Measurements from ENCODE around the gene KIRREL3.

GRCh38 chr11:126413426-126413825 is 587.1 kb downstream of the KIRREL3 start:
- no peak for TF ChIP-seq POLR2A (IDR thresholded peaks at IDR 0.05; ENCODE audit: low read depth, low read length)
- TF ChIP-seq CTCF (conservative IDR thresholded peaks at IDR 0.05; ENCODE audit: low read depth, low read length): no peak
- TF ChIP-seq RCOR1 (IDR thresholded peaks at IDR 0.05; ENCODE audit: insufficient replicate concordance, low read length): no peak
- TF ChIP-seq RFX5 (IDR thresholded peaks at IDR 0.05; ENCODE audit: low read depth, low read length): no peak
- no peak for TF ChIP-seq CEBPB (IDR thresholded peaks at IDR 0.05; ENCODE audit: low read depth, low read length)
- no peak for TF ChIP-seq MAFK (IDR thresholded peaks at IDR 0.05; ENCODE audit: low read depth, low read length)
- TF ChIP-seq FOS (IDR thresholded peaks at IDR 0.05; ENCODE audit: low read depth, low read length): no peak
- TF ChIP-seq RAD21 (IDR thresholded peaks at IDR 0.05; ENCODE audit: low read length): no peak

All from IMR-90 (cell line).